SK-N-SH treated with all-trans-retinoic acid at 6 μM for 48 hours (cell line): ENCODE measurements around the gene GOLT1B.

Source experiments
- ARNTL ChIP-seq: fragments of 450-650 bp; formaldehyde crosslinking; IDR thresholded peaks from 2 replicates; pipeline ENCODE4 v1.5.0; 2020; ENCODE audit warnings: low read depth, mild to moderate bottlenecking, moderate library complexity, borderline replicate concordance
- BACH2 ChIP-seq: fragments of 250-450 bp; sonication (Bioruptor Pico); IDR thresholded peaks from 2 replicates; pipeline ENCODE4 v1.9.0; 2021; ENCODE audit warnings: mild to moderate bottlenecking, borderline replicate concordance
- ESRRG ChIP-seq: fragments of 250-450 bp; sonication (Bioruptor Pico); IDR thresholded peaks from 2 replicates; pipeline ENCODE4 v1.6.1; 2021; ENCODE audit warnings: mild to moderate bottlenecking
- PPARA ChIP-seq: fragments of 250-450 bp; sonication (Bioruptor Pico); IDR thresholded peaks from 2 replicates; pipeline ENCODE4 v1.5.0; 2020; ENCODE audit warnings: mild to moderate bottlenecking, borderline replicate concordance
- RARB ChIP-seq: fragments of 250-450 bp; sonication (Bioruptor Pico); IDR thresholded peaks from 2 replicates; pipeline ENCODE4 v1.8.0; 2021; ENCODE audit warnings: mild to moderate bottlenecking, moderate library complexity
- TCF4 ChIP-seq: fragments of 250-450 bp; sonication (Bioruptor Pico); IDR thresholded peaks from 2 replicates; pipeline ENCODE4 v1.8.0; 2021; ENCODE audit warnings: mild to moderate bottlenecking, moderate library complexity, borderline replicate concordance
- ZFP3 ChIP-seq: fragments of 250-450 bp; sonication (Bioruptor Pico); IDR thresholded peaks from 2 replicates; pipeline ENCODE4 v1.5.0; 2020; ENCODE audit warnings: mild to moderate bottlenecking, moderate library complexity
- ZNF565 ChIP-seq: fragments of 450-650 bp; formaldehyde crosslinking; conservative IDR thresholded peaks from 2 replicates; pipeline ENCODE4 v1.5.0; 2020; ENCODE audit warnings: low read depth, mild to moderate bottlenecking, moderate library complexity
- ZNF8 ChIP-seq: fragments of 450-650 bp; formaldehyde crosslinking; IDR thresholded peaks from 2 replicates; pipeline ENCODE4 v1.5.0; 2020; ENCODE audit warnings: mild to moderate bottlenecking, moderate library complexity
- TF ChIP-seq, protein P1 (sequence below): fragments of 250-450 bp; sonication (Bioruptor Pico); IDR thresholded peaks from 2 replicates; pipeline ENCODE4 v1.5.1; 2020; ENCODE audit warnings: low read depth, mild to moderate bottlenecking, moderate library complexity

DNA sequence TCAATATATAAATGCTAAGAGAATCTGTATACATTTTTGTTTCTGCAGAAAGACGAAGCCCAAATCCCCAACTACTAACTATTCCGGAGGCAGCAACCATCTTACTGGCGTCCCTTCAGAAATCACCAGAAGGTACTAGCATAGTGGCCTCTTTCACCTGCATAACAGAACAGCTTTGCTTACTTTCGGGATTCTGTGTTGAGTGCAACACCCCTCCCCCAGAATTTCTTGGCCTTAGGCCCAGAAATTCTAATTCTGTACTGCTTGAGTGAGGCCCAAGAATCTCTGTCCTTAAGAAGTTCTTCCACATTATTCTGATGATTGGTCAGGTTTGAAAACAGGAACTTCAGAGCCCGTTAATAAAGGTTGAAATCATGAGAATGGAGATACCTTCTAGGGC, 27.4 kb downstream of the GOLT1B start:
- TF ChIP-seq ESRRG (CRISPR knock-in tag) (no peak), PPARA (CRISPR knock-in tag) (no peak), TCF4 (CRISPR knock-in tag) (no peak), ZFP3 (no peak), RARB (CRISPR knock-in tag) (no peak), ZNF8 (CRISPR knock-in tag) (no peak), ZNF565 (CRISPR knock-in tag) (no peak), ARNTL (CRISPR knock-in tag) (no peak), BACH2 (CRISPR knock-in tag) (no peak)
- TF ChIP-seq, protein P1, sequence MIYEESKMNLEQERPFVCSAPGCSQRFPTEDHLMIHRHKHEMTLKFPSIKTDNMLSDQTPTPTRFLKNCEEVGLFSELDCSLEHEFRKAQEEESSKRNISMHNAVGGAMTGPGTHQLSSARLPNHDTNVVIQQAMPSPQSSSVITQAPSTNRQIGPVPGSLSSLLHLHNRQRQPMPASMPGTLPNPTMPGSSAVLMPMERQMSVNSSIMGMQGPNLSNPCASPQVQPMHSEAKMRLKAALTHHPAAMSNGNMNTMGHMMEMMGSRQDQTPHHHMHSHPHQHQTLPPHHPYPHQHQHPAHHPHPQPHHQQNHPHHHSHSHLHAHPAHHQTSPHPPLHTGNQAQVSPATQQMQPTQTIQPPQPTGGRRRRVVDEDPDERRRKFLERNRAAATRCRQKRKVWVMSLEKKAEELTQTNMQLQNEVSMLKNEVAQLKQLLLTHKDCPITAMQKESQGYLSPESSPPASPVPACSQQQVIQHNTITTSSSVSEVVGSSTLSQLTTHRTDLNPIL = no peak
